Measurements from ENCODE around the gene CA6.
"Not testable (repeated sequence)": the region's sequence is repeated elsewhere in the genome, so short reads cannot be mapped to it uniquely, and the experiment has no call there.

Gene CA6

GRCh38 chr1:8993962-8994675 is 48.5 kb downstream of the CA6 start:
- H3K4me3 ChIP-seq (ENCODE audit: low read depth, low read length); DNase-seq (ENCODE audit: low read depth): not testable (repeated sequence)

GRCh38 chr1:9001534-9002214 is 56.0 kb downstream of the CA6 start:
- DNase-seq (ENCODE audit: low read depth); H3K4me3 ChIP-seq (ENCODE audit: low read depth, low read length): not testable (repeated sequence)

- not testable (repeated sequence) for DNase-seq (ENCODE audit: low read depth)
Observed at GRCh38 chr1:9002215-9002560, 56.5 kb downstream of the CA6 start.

GRCh38 chr1:9004031-9004699 is 58.5 kb downstream of the CA6 start:
- no peak for DNase-seq (ENCODE audit: low read depth)
- H3K4me3 ChIP-seq (ENCODE audit: low read depth, low read length), result no peak overlapping the region

More at GRCh38 chr1:9002215-9002560, 56.5 kb downstream of the CA6 start:
- H3K4me3 ChIP-seq (ENCODE audit: low read depth, low read length), result not testable (repeated sequence)

GRCh38 chr1:9004700-9005394 is 59.2 kb downstream of the CA6 start:
- DNase-seq (ENCODE audit: low read depth), result peak; percentile 54
- no peak overlapping the region for H3K4me3 ChIP-seq (ENCODE audit: low read depth, low read length)

- no peak overlapping the region for H3K4me3 ChIP-seq (ENCODE audit: low read depth, low read length)
- no peak for DNase-seq (ENCODE audit: low read depth)
Observed at GRCh38 chr1:9005395-9005708, 59.7 kb downstream of the CA6 start.

- no peak for DNase-seq (ENCODE audit: low read depth)
- no peak overlapping the region for H3K4me3 ChIP-seq (ENCODE audit: low read depth, low read length)
Observed at GRCh38 chr1:9006956-9007615, 61.4 kb downstream of the CA6 start.

- H3K4me3 ChIP-seq (ENCODE audit: low read depth, low read length), result no peak overlapping the region
- DNase-seq (ENCODE audit: low read depth), result no peak
Observed at GRCh38 chr1:9008236-9008635, 62.6 kb downstream of the CA6 start.

GRCh38 chr1:9009438-9010370 is 64.0 kb downstream of the CA6 start:
- no peak for DNase-seq (ENCODE audit: low read depth)
- no peak overlapping the region for H3K4me3 ChIP-seq (ENCODE audit: low read depth, low read length)

- no peak overlapping the region for H3K4me3 ChIP-seq (ENCODE audit: low read depth, low read length)
- DNase-seq (ENCODE audit: low read depth), result no peak
Observed at GRCh38 chr1:9010781-9011323, 65.2 kb downstream of the CA6 start.

- no peak overlapping the region for H3K4me3 ChIP-seq (ENCODE audit: low read depth, low read length)
- DNase-seq (ENCODE audit: low read depth), result no peak
Observed at GRCh38 chr1:9013819-9014218, 68.2 kb downstream of the CA6 start.

- no peak overlapping the region for H3K4me3 ChIP-seq (ENCODE audit: low read depth, low read length)
- DNase-seq (ENCODE audit: low read depth), result peak; percentile 12
Observed at GRCh38 chr1:9014475-9015375, 69.1 kb downstream of the CA6 start.

- H3K4me3 ChIP-seq (ENCODE audit: low read depth, low read length), result no peak overlapping the region
- DNase-seq (ENCODE audit: low read depth), result no peak
Observed at GRCh38 chr1:9016455-9016854, 70.8 kb downstream of the CA6 start.

- H3K4me3 ChIP-seq (ENCODE audit: low read depth, low read length), result no peak overlapping the region
- DNase-seq (ENCODE audit: low read depth), result peak; percentile 22
Observed at GRCh38 chr1:9018333-9018732, 72.7 kb downstream of the CA6 start.

GRCh38 chr1:9019896-9020295 is 74.2 kb downstream of the CA6 start:
- H3K4me3 ChIP-seq (ENCODE audit: low read depth, low read length), result no peak overlapping the region
- DNase-seq (ENCODE audit: low read depth), result no peak

GRCh38 chr1:9020305-9020704 is 74.6 kb downstream of the CA6 start:
- H3K4me3 ChIP-seq (ENCODE audit: low read depth, low read length), result no peak overlapping the region

GRCh38 chr1:9022026-9022738 is 76.5 kb downstream of the CA6 start:
- H3K4me3 ChIP-seq (ENCODE audit: low read depth, low read length); DNase-seq (ENCODE audit: low read depth): not testable (repeated sequence)

More at GRCh38 chr1:9020305-9020704, 74.6 kb downstream of the CA6 start:
- no peak for DNase-seq (ENCODE audit: low read depth)
